GM19099 (cell line): Measurements from ENCODE around the gene MS4A6E.

ENCODE experiments used
- POLR2A ChIP-seq: IDR thresholded peaks from 3 replicates; pipeline ENCODE4 v1.6.1; 2011; ENCODE audit warnings: low read depth; ENCODE audit not compliant: insufficient read length; ENCODE audit errors: extremely low read depth

Gene MS4A6E

DNA sequence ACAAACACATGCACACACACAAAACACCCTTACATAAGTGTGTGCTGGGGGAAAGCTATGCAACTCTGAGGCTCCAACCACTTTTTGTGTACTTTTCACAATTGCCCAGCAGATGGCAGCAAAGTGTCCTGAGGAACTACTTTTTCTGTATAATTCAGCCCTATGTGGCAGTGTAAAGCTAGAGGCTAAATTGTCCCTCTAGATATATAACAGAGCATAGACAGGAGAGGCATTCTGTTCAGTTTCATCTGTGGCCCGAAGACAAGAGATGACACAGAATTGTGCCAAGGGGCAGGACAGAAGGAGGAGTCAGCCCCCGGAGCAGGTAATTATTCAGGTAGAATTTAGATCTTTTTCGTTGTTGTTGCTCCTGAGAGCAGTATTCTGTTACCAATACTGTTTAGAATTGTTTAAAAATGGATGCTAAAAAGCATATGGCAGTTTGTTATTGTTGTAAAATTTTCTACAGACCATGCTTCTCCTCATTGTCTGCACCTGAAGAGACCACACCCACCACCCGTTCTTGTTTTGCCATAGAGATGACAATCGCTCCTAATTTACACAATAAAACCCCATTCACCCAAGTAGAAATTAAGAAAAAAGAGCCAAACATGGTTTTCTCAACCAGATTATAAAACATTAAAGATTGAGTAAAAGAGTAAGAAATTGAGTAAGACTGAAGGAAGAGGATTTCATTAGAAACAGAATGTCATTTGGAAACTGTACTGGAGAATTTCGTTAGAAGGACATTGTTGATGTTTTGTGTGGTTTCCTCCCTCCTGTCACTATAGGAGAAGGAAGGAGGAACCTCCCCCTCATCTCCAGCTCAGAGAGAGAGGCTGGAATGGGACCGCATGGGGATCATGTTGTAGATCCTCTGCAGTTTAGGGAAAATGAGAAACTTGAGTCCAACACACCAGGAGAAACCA is 36.8 kb downstream of the MS4A6E start:
- no peak for TF ChIP-seq POLR2A

DNA sequence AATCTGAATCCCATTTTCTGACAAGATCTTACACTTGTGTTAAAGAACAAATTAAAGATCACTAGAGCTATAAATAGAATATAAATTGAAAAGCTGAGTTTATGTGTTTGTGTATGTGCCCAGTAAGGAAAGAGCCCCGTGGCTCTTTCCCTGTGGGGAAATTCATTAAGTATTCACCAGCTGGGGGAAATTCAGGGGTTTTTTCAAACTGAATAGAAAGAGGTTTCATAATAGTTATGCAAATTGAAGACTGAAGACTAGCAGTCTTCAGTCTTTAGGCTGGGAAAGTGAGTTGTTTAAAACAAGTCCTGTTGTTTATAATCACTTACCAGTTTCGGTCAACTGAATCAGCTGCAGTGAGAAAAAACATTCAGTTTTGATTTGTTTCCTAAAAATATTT is 40.0 kb downstream of the MS4A6E start:
- TF ChIP-seq POLR2A, result no peak

DNA sequence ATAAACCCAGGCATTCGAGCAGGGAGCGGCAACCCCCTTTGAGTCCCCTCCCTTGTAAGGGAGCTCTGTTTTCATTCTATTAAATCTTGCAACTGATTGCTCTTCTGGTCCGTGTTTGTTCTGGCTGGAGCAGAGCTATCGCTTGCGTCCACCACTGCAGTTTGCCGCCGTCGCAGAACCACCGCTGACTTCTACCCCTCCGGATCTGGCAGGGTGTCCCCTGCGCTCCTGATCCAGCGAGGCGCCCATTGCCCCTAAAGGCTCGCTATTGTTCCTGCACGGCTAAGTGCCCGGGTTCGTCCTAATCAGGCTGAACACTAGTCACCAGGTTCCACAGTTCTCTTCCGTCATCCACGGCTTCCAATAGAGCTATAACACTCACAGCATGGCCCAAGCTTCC is 40.8 kb downstream of the MS4A6E start:
- no peak for TF ChIP-seq POLR2A

DNA sequence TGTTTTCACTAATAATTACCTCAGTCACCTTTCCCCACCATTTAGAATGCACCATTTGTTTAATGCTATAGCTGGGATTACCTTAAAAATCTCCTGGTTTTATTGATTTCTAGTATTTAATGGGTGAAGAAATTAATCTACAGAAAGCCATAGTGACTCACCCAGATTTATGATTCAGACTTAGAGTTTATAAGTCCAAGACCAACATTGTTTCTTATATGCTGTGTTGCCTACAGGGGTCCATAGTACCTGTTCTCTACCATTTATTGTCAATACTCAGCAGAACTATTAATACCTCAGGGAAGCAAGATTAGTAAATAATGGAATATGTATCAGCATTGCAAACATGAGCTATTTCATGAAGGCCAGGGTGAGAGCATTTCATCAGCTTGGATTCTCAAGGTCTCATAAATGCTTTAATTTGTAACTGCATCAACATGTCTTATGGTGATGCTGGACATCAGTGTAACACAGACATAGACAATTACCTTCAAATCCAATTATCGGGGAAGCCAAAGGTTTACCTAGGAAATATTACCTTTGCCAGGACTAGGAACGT is 43.3 kb downstream of the MS4A6E start:
- no peak for TF ChIP-seq POLR2A

DNA sequence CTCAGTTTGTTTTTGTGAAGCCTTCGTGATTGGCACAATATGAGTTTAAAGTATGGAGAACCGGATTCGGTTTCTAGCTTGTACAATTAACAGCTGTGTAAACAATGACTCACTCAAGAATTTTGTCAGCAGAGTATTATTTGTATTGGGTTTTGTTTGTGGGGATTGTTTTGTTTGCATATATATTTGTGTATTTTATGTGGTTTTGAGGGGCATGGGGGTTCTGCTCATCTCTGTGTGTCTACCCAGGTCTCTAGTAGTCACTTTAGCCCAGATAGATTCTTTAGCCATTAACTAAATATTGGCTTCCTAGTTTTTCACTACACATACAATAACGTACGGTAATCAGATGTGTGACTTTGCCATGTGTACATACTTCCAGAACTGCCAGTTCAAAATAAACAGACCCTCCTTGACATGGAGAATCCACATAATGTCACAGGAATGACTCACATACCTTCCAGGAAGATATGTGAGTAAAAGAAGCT is 43.8 kb downstream of the MS4A6E start:
- no peak for TF ChIP-seq POLR2A

DNA sequence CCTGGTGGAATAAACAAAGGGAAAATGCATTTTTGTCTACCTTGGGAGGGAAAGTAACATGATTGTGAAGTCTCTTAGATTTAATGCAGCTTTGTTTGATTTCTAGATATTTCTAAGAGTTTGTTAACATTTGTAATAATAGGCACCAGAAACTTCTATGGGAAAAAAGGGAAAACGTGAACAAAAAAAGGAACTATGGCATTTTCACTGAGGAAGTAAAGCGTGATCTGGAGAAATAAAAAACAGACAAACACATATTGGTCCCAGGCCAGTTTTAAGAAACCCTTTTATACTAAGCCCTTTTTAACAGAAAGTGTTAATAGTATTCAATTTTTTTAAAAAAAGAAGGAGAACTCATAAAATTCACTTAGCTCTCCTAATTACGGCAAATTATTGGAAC is 44.3 kb downstream of the MS4A6E start:
- TF ChIP-seq POLR2A, result no peak

DNA sequence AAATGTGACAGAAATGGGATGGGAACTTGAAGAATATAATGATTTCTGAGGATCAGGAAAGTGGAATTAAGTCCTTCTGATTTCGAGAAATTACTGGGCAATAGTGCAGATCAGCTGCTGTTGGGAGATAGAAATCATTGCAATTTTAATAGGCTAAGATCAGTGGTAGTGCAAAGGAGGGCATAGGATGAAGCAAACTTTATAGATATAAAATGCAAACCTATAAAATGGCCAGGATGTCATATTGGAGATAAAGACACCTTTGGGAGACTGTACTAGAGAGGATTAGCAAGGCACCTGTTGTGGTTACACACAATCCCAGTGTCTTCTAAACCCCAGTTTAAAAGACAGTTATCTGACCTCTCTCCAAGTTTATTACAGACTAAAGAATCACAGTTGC is 44.8 kb downstream of the MS4A6E start:
- no peak for TF ChIP-seq POLR2A

DNA sequence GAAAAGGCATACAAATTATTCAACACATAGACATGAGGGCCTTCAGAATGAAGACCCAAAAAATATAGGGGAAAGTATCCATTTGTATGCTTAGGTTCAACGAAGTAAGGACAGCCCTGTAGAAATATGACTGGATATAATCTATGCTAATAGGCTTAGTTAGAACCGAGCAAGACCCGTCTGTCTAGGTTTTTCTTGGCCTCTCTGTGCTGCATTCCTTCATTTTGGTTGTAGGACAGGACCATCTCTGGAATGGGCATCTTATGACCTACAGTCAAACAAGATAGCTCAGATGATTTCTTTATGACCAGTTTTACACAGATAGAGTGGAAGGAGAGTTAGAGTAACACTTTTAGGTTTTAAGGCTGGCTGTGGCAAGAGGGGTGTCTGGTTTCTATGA is 45.7 kb downstream of the MS4A6E start:
- TF ChIP-seq POLR2A, result no peak

DNA sequence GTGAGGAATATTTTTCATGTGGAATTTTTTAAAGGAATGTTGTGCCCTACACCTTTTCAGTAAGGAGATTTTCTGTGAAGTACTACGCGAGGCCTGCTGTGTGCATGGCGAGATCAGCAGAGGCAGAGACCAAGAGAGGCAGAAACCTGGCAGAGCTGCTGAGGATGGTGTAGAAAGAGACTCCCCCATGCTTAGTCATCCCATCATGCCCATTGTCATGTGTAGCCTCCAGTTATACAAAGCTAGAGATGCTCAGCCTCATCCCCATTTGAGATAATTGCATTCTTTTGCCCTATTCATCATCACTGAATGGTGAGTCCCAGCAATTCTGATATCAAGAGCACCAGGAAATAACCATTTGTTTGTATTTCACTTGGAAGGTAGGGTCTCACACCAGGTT is 48.3 kb downstream of the MS4A6E start:
- no peak for TF ChIP-seq POLR2A

DNA sequence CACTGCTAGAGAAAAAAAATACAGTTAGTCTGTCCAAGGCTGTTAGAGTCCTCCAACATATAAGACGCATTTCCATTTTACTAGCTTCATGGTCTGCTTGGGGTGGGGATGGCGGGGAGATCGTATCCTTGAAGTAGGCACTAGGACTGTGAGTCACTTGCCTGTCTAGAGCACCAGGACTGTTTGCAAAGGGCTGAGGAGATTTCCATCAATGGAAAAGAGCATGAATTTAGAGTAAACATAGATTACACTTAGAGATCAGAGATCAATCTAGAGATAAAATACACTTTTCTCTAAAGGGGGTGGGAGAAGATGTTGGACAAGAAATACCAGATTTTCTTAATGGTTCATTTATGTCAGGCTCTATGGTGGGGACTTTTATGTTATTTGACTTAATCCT is 49.5 kb downstream of the MS4A6E start:
- no peak for TF ChIP-seq POLR2A

DNA sequence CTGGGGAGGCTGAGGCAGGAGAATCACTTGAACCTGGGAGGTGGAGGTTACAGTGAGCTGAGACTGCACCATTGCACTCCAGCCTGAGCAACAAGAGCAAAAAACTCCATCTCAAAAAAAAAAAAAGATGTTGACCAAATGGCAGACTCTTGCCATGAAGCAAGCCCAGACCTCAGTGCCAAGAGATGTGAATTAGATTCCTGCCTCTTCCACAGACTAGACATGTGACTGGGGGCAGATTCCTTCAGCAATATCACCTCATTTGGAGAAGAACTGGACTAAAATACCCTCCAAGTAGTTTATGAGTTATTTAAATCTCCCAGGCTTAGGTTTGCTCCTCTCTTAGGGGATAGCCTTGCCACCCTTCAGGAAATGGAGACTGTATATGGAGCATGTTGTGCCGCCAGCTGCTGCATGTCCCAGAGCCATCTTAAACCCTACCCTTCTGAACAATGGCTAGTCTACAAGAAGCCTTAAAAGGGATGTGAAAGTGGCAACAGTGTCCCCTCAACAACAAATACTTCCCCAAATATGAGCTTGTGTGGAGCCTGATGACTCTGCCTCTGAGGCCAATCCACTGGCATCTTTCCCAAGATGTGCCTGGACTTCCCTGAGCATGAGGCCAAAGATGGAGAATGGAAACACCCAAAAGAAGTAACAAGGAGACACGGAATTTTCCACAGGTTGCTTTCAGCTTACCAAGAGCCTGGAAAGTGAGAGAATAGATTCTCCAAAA is 50.5 kb downstream of the MS4A6E start:
- no peak for TF ChIP-seq POLR2A

DNA sequence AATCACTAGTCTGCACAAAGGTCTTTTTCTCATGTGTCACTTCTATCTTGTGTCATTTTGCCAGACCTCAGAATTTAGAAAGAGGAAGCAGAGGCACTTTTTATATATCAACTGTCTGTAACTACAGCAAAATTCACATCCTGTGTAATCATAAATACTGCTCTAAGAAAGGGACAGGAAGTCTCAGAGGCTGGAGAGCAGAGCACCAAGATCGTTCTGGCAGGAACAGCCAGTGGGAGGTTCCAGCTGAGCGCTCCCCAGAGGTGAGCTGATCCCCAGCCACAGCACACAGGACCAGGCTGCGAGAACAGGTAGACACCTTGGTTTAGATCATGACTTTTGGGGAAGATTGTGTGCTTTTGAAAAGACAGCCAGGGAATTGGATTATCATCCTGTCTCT is 51.3 kb downstream of the MS4A6E start, which contains the start of gene MS4A7:
Gene MS4A7, plus strand, starts transcription at position 179 of the 400 bp plus-strand sequence. CDS start 4,610 bp downstream, outside the sequence.
- TF ChIP-seq POLR2A, result no peak

DNA sequence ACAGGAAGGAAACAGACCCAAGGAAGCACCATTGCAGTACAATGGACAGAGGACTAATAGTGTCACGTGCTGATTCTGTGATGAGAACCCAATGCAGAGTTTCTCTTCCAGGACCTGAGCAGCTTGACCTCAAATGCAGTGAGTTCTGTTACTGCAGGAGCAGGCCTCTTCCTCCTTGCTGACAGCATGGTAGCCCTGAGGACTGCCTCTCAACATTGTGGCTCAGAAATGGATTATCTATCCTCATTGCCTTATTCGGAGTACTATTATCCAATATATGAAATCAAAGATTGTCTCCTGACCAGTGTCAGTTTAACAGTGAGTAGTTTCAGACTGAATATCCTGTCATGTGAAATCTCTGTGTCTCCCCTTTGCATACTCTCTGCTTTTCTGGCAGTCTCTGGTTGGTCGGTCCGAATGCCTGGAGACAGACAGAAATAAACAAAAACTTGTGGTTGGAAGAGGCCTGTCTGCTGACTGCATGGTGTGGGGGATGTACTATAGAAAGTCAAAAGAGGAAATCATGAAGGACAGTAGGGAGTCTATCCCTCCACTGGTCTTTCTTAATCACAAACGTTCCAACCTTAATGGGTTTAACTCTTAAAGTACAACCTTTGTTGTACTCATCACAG is 62.3 kb downstream of the MS4A6E start:
- TF ChIP-seq POLR2A, result no peak

DNA sequence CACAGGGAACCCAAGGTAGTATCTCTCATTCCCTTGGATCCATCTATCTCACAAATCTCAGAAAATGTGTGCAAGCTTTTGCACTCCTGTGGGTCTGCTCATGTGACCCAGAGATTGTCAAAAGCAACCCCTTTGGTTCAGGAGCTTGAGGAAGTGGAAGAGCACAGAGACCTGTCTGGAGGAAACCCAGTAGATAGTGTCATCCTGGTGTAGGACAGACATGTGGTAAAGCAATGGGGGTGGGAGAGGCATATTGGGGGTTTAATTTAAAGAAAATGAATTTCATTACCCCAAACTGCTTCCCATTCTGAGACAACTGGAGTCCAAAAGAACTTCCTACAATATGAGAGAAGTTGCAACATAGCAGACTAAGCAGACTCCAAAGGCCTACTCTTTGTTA is 63.4 kb downstream of the MS4A6E start:
- TF ChIP-seq POLR2A, result no peak
